HG02884 (cell line): Measurements from ENCODE around the gene MTRF1.
"Not testable (repeated sequence)": the region's sequence is repeated elsewhere in the genome, so short reads cannot be mapped to it uniquely, and the experiment has no call there.

ENCODE experiments used
- ATAC-seq: cut with Tn5 transposase; IDR thresholded peaks from one replicate; pipeline ENCODE4 v1.9.1; 2021; ENCODE audit warnings: mild to moderate bottlenecking, moderate library complexity; ENCODE audit not compliant: unreplicated experiment

The MTRF1 gene

DNA sequence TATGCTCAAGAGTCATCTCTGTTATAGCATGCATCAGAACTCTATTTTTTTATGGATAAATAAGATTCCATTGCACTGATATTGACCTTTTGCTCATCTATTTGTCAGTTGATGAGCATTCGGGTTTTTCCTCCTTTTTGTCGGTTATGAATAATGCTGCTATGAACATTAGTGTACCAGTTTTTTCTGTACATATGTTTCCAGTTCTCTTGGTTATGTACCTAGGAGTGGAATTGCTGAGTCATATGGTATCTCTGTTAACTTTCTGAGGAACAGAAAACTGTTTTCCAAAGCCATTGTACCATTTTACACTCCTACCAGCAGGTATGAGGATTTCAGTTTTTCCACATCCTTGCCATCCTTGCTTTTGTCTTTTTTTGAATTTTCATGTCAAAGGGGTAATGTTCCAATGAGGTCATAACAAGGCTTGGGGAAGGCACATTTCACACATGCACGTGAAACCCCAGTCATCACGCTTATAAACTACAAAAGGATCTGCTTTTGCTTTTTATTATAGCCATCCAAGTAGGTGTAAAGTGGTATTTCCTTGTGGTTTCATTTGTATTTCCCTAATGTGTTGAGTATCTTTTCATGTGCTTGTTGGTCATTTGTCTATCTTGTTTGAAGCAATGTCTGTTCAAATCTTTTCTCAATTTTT lies 83.7 kb downstream of the MTRF1 start:
- no peak for ATAC-seq

DNA sequence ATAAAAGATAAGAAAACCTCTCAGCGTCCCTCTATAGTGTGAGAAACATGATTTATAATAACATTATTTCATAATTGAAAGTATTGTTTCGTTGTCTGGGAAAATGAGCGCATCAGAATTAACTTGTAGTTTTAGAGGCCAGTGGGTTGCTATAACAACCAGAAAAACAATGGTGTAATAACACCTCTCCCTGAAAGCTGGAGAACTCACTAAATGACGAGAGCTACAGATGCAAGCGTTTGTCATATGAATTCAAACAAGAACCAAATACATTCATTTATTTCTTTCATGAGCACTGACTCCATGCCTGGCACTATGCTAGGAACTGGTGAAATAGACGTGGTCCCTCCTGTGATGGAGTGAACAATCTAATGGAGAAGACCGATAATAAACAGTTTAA lies 85.3 kb downstream of the MTRF1 start:
- no peak for ATAC-seq

DNA sequence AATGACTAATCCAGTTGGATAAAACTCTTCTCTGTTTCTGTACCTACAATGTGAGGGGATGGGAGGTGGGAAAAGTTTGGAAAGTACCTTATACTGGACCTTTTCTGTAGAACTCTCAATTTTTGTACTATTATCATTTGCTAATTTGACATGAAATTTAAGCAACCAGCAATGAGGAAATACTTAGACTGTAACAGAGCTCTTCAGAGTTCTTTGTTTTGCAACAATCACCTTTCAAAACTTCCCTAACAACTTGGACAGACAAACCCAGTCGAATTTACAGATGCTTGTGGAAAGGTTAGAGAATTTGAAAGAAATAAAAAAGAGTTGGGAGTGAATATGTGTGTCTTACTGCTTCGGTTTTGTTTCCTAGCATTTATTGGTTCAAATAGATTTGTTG lies 85.8 kb downstream of the MTRF1 start:
- no peak for ATAC-seq

DNA sequence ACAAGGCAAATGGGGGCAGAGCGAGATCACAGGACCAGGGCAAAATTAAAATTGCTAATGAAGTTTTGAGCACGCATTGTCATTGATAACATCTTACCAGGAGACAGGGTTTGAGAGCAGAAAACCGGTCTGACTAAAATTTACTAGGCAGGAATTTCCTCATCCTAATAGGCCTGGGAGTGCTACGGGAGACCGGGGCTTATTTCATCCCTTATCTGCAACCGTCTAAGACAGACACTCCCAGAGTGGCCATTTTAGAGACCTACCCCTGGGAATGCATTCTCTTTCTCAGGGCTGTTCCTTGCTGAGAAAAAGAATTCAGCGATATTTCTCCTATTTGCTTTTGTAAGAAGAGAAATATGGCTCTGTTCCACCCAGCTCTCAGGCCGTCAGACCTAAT lies 87.8 kb downstream of the MTRF1 start:
- ATAC-seq, result not testable (repeated sequence)
